ENCODE data around the gene EVA1C. TPM values are rescaled to one million over a fixed set of nuclear protein-coding genes. Genes with fewer than 3 reads are reported as not detected.

EVA1C gene
- polyA plus RNA-seq, 1 of the 3 experiments (the other 2 are of a cell fraction): 10.1 TPM

- TF ChIP-seq USF2 (IDR thresholded peaks at IDR 0.05; ENCODE audit: borderline replicate concordance, low read depth, low read length) (no peak), CTCF (IDR thresholded peaks at IDR 0.05) (no peak), TCF12 (IDR thresholded peaks at IDR 0.05) (no peak), GABPA (IDR thresholded peaks at IDR 0.05; ENCODE audit: low read depth) (no peak), MAX (IDR thresholded peaks at IDR 0.05; ENCODE audit: low read depth) (no peak), TAF1 (IDR thresholded peaks at IDR 0.05; ENCODE audit: borderline replicate concordance, low read depth, low read length) (no peak), FOSL2 (IDR thresholded peaks at IDR 0.05; ENCODE audit: borderline replicate concordance, low read depth) (no peak)
These were observed 142.5 kb downstream of the EVA1C start (continued) for GRCh38 chr21:32554832-32555638.

- Histone ChIP-seq H3K9me2 (no peaks in the 10 kb centered on the region), H2AFZ (ENCODE audit: low read depth) (no peak overlapping the region), H3K27me3 (ENCODE audit: insufficient read depth) (no peaks in the 10 kb centered on the region), H3F3A (replicated peaks; ENCODE audit: insufficient read depth) (no peaks in the 10 kb centered on the region), H3K36me3 (replicated peaks in 1 of 2; ENCODE audit: control insufficient read depth in 1 of 2, insufficient read depth in 2 of 2, low read length in 1 of 2) (no peaks in the 10 kb centered on the region), H3K27ac (ENCODE audit: low read depth in 2 of 2, low read length in 1 of 2) (no peak overlapping the region), H3K9me3 (no peaks in the 10 kb centered on the region), H3K4me3 (ENCODE audit: low read depth in 2 of 2, low read length in 1 of 2) (no peak overlapping the region), H3K9ac (no peak overlapping the region), H3K4me1 (ENCODE audit: control insufficient read depth in 1 of 2, insufficient read depth in 2 of 2, low read depth in 1 of 2, low read length in 1 of 2) (no peaks in the 10 kb centered on the region), H4K20me1 (ENCODE audit: insufficient read depth) (no peaks in the 10 kb centered on the region), H3K4me2 (no peak overlapping the region), H3K79me2 (ENCODE audit: insufficient read depth) (no peaks in the 10 kb centered on the region)
- ChIA-PET CTCF (no interaction called here), POLR2A (no interaction called here)
- no peak for DNase-seq
- WGBS (ENCODE audit: low lambda C conversion rate): 90% methylated on average over 2 of the region's 3 CpGs
- no peak for TF ChIP-seq USF2 (IDR thresholded peaks at IDR 0.05; ENCODE audit: borderline replicate concordance, low read depth, low read length)
- no peak for TF ChIP-seq RXRA (IDR thresholded peaks at IDR 0.05; ENCODE audit: borderline replicate concordance, low read depth)
- TF ChIP-seq SMC3 (IDR thresholded peaks at IDR 0.05; ENCODE audit: low read depth, low read length): no peak
- TF ChIP-seq SIN3A (IDR thresholded peaks at IDR 0.05; ENCODE audit: borderline replicate concordance, low read depth, low read length): no peak
- TF ChIP-seq CHD2 (IDR thresholded peaks at IDR 0.05; ENCODE audit: low read length, partially characterized antibody): no peak
- no peak for TF ChIP-seq POLR2AphosphoS5 (IDR thresholded peaks at IDR 0.05; ENCODE audit: low read depth, low read length)
- no peak for TF ChIP-seq TCF12 (IDR thresholded peaks at IDR 0.05)
- TF ChIP-seq MAX (IDR thresholded peaks at IDR 0.05; ENCODE audit: low read depth): no peak
- TF ChIP-seq RAD21 (IDR thresholded peaks at IDR 0.05; ENCODE audit: low read length): no peak
- no peak for TF ChIP-seq TAF1 (IDR thresholded peaks at IDR 0.05; ENCODE audit: borderline replicate concordance, low read depth, low read length)
- TF ChIP-seq PBX3 (IDR thresholded peaks at IDR 0.05): no peak
- no peak for TF ChIP-seq NRF1 (IDR thresholded peaks at IDR 0.05; ENCODE audit: low read depth, low read length)
- TF ChIP-seq TEAD4 (IDR thresholded peaks at IDR 0.05; ENCODE audit: borderline replicate concordance, insufficient read depth): no peak
- no peak for TF ChIP-seq FOSL2 (IDR thresholded peaks at IDR 0.05; ENCODE audit: borderline replicate concordance, low read depth)
- no peak for TF ChIP-seq GABPA (IDR thresholded peaks at IDR 0.05; ENCODE audit: low read depth)
- no peak for TF ChIP-seq FOXJ3 (CRISPR knock-in tag; IDR thresholded peaks at IDR 0.05)
- no peak for TF ChIP-seq EP300 (IDR thresholded peaks at IDR 0.05; ENCODE audit: borderline replicate concordance in 1 of 2, low read depth in 1 of 2, low read length in 1 of 2)
- no peak for TF ChIP-seq RFX5 (IDR thresholded peaks at IDR 0.05; ENCODE audit: low read length)
- no peak for TF ChIP-seq JUND (IDR thresholded peaks at IDR 0.05)
- no peak for TF ChIP-seq USF1 (IDR thresholded peaks at IDR 0.05; ENCODE audit: borderline replicate concordance, low read depth)
These were observed 145.6 kb downstream of the EVA1C start for GRCh38 chr21:32558106-32558505.
